Osteocyte (in vitro differentiated cells): ENCODE data around the gene COL9A3. TPM values are rescaled to one million over a fixed set of nuclear protein-coding genes. Genes with fewer than 3 reads are reported as not detected.

Experiments
- DNase-seq: peaks from one replicate; pipeline ENCODE4 v3.0.0; 2021; ENCODE audit warnings: mixed read lengths; ENCODE audit not compliant: unreplicated experiment; ENCODE audit errors: extremely low spot score
- H3K27ac Mint-ChIP-seq: one replicate; pipeline ENCODE4 v1.8.0; 2021; ENCODE audit warnings: mild to moderate bottlenecking, mixed read lengths; ENCODE audit not compliant: unreplicated experiment
- H3K27me3 Mint-ChIP-seq: one replicate; pipeline ENCODE4 v1.8.0; 2021; ENCODE audit warnings: mixed read lengths; ENCODE audit not compliant: unreplicated experiment
- H3K36me3 Mint-ChIP-seq: one replicate; pipeline ENCODE4 v1.8.0; 2021; ENCODE audit warnings: mixed read lengths; ENCODE audit not compliant: unreplicated experiment
- H3K4me1 Mint-ChIP-seq: one replicate; pipeline ENCODE4 v1.8.0; 2021; ENCODE audit warnings: mixed read lengths; ENCODE audit not compliant: unreplicated experiment
- H3K4me3 Mint-ChIP-seq: one replicate; pipeline ENCODE4 v1.8.0; 2021; ENCODE audit warnings: mild to moderate bottlenecking, moderate library complexity, mixed read lengths; ENCODE audit not compliant: unreplicated experiment
- H3K9me3 Mint-ChIP-seq: one replicate; pipeline ENCODE4 v1.8.0; 2021; ENCODE audit warnings: mixed read lengths; ENCODE audit not compliant: unreplicated experiment
- CTCF ChIP-seq: fragments of 200-600 bp; sonication (generic); IDR thresholded peaks from 2 replicates; pipeline ENCODE4 v1.5.0; 2021; ENCODE audit warnings: antibody characterized with exemption, mild to moderate bottlenecking, moderate library complexity
- total RNA-seq: library from RNA; stranded (reverse); gene quantifications from 2 replicates; pipeline ENCODE4 v1.2.1, GENCODE V29; 2021

Gene COL9A3
- total RNA-seq, 1 donor from 2014 or later: 1.7 TPM

DNA sequence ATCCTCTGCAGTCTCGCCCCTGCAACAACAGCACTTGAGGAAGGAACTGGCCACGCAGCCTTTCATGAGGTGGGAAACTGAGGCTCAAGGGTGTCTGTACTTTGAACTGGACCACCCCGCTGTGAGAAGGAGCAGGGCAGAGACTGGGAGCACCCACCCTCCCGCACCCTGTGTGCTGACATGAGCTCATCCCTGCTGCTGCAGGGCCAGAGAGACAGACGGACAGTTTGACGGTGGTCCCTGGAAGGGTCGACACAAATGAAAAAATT lies 37.5 kb upstream of the COL9A3 start:
- no peak for TF ChIP-seq CTCF
- H3K4me1 Mint-ChIP-seq: peaks cover 4% of the 10 kb centered on the region
- DNase-seq: no peak
- no peak overlapping the region for H3K27ac Mint-ChIP-seq
- H3K36me3 Mint-ChIP-seq: no peaks in the 10 kb centered on the region
- H3K27me3 Mint-ChIP-seq: peaks cover 10% of the 10 kb centered on the region
- H3K9me3 Mint-ChIP-seq: no peaks in the 10 kb centered on the region
- no peak overlapping the region for H3K4me3 Mint-ChIP-seq

- H3K9me3 Mint-ChIP-seq: no peaks in the 10 kb centered on the region
- H3K4me3 Mint-ChIP-seq: no peak overlapping the region
- DNase-seq: no peak
- peaks cover 4% of the 10 kb centered on the region for H3K4me1 Mint-ChIP-seq
- H3K27me3 Mint-ChIP-seq: peaks cover 6% of the 10 kb centered on the region
- no peak for TF ChIP-seq CTCF
- H3K27ac Mint-ChIP-seq: no peak overlapping the region
- H3K36me3 Mint-ChIP-seq: no peaks in the 10 kb centered on the region
Observed at GRCh38 chr20:62780204-62780603, 36.6 kb upstream of the COL9A3 start.

- no peak for TF ChIP-seq CTCF
- no peaks in the 10 kb centered on the region for H3K9me3 Mint-ChIP-seq
- no peak overlapping the region for H3K4me3 Mint-ChIP-seq
- H3K36me3 Mint-ChIP-seq: no peaks in the 10 kb centered on the region
- H3K27ac Mint-ChIP-seq: no peak overlapping the region
- H3K4me1 Mint-ChIP-seq: peaks cover 4% of the 10 kb centered on the region
- DNase-seq: no peak
- peaks cover 5% of the 10 kb centered on the region for H3K27me3 Mint-ChIP-seq
Observed at GRCh38 chr20:62780696-62781095, 36.2 kb upstream of the COL9A3 start.

GRCh38 chr20:62782149-62782892 lies 34.5 kb upstream of the COL9A3 start:
- Mint-ChIP-seq H3K27me3 (peaks cover 6% of the 10 kb centered on the region), H3K4me3 (no peak overlapping the region), H3K4me1 (no peaks in the 10 kb centered on the region), H3K36me3 (no peaks in the 10 kb centered on the region), H3K27ac (no peak overlapping the region), H3K9me3 (no peaks in the 10 kb centered on the region)
- no peak for DNase-seq
- no peak for TF ChIP-seq CTCF

DNA sequence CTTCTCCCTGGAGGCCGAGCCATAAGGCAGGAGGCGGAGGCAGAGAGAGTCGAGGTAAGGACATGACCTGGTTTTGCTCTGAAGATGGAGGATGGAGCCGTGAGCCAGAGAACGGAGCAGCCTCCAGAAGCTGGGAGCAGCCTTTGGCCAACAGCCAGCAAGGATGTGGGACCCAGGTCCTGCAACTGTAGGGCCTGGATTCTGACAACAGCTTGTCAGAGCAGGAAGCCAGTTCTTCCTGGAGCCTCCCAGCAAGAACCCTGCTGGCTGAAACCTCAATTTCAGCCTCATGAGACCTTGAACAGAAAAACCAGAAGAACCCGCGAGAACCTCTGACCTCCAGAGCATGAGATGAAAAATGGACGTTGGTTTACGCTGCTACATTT lies 34.0 kb upstream of the COL9A3 start:
- Mint-ChIP-seq H3K27me3 (peaks cover 12% of the 10 kb centered on the region), H3K4me3 (no peak overlapping the region), H3K27ac (no peak overlapping the region), H3K4me1 (no peaks in the 10 kb centered on the region), H3K36me3 (no peaks in the 10 kb centered on the region), H3K9me3 (no peaks in the 10 kb centered on the region)
- DNase-seq: no peak
- no peak for TF ChIP-seq CTCF
